ENCODE results near the gene CCL23.

The CCL23 gene

DNA sequence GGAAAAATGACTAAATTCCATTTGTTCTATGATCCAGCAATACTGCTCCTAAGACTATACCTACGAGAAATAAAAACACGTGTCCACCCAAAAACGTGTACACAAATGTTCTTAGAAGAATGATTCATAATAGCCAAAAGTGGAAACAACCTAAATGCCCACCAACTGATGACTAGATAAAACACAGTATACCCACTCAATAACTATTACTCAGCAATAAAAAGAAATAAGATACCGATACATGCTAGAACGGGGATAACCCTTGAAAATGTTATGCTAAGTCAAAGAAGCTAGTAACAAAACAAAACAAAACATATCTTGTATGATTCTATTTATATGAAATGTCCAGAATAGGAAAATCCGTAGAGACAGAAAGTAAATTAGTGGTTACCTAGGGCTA is 54.1 kb downstream of the CCL23 start:
- no peak overlapping the region for H3K4me3 ChIP-seq (replicated peaks in 1 of 2; ENCODE audit: low read depth in 2 of 2, low read length in 2 of 2)
- TF ChIP-seq, protein P1, sequence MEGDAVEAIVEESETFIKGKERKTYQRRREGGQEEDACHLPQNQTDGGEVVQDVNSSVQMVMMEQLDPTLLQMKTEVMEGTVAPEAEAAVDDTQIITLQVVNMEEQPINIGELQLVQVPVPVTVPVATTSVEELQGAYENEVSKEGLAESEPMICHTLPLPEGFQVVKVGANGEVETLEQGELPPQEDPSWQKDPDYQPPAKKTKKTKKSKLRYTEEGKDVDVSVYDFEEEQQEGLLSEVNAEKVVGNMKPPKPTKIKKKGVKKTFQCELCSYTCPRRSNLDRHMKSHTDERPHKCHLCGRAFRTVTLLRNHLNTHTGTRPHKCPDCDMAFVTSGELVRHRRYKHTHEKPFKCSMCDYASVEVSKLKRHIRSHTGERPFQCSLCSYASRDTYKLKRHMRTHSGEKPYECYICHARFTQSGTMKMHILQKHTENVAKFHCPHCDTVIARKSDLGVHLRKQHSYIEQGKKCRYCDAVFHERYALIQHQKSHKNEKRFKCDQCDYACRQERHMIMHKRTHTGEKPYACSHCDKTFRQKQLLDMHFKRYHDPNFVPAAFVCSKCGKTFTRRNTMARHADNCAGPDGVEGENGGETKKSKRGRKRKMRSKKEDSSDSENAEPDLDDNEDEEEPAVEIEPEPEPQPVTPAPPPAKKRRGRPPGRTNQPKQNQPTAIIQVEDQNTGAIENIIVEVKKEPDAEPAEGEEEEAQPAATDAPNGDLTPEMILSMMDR (IDR thresholded peaks at IDR 0.05; ENCODE audit: low read depth, low read length), result no peak
- no peak for DNase-seq (ENCODE audit: low read depth in 2 of 2)
